ENCODE measurements around the gene C1orf21.

GRCh38 chr1:184617433-184618029, 230.7 kb downstream of the C1orf21 start:
- TF ChIP-seq CTCF (IDR thresholded peaks at IDR 0.05 in 8 of 11, conservative IDR thresholded peaks at IDR 0.05 in 3 of 11) (no peak), POLR2AphosphoS5 (IDR thresholded peaks at IDR 0.05) (no peak)
